Effector CD8-positive, alpha-beta T cell (primary cell): ENCODE measurements around the gene ZDHHC1.
A peak's percentile ranks its signal among the peaks of the same experiment; 100 is the strongest.

Source experiments
- DNase-seq: peaks from one replicate; lab custom pipeline; 2025; lab: John Stamatoyannopoulos, UW

The ZDHHC1 gene

GRCh38 chr16:67409631-67410030, 6.6 kb downstream of the ZDHHC1 start:
- no peak for DNase-seq

GRCh38 chr16:67407788-67408452, 8.4 kb downstream of the ZDHHC1 start:
- DNase-seq: no peak

DNA sequence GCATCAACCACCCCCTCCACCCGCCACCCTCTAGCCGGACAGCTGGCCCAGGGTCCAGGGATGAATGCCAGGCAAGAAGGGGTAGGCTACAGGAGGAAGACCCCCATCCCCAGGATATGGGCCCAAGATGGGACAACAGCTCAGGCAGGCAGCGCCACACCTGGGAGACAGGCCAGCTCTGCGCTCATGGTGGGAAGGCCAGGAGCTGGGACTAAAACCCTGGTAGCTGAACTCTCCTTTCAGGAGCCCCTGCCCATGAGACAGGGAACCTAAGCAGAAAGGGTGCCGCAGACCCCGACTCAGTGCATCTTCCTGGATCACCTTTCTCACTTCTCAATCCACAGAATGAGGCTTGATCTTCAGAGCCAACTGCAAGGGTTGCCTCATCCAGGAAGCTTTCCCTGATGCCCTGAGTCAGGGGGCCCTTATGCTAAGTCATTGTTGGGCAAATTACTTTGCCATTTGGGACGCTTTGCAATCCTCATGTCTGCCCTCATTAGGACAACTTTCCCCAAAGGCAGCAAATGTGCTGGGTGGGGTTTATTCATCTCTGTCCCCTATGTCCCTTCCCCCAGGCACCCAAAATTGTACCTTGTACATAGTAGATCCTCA, 9.0 kb downstream of the ZDHHC1 start:
- no peak for DNase-seq

GRCh38 chr16:67406111-67406971, 9.9 kb downstream of the ZDHHC1 start:
- no peak for DNase-seq

DNA sequence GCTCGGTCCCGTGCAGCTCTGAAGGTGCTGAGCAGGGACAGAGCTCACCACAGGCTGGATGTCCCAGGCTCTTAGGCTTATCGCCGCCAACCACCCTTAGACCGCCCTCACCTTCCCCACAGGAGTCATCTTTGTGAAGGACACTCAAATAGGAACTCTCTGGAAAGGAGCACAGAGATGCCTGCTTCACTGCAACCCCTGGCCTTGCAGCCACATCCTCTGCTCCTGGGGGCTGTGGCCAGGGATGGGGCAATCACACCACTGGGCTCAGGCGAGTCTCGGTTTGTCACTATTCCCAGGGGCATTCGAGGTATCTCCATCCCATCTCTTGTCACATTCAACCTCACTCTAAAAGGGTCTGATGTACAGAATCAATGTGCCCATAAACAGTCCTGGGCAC, 10.9 kb downstream of the ZDHHC1 start:
- DNase-seq: no peak

DNA sequence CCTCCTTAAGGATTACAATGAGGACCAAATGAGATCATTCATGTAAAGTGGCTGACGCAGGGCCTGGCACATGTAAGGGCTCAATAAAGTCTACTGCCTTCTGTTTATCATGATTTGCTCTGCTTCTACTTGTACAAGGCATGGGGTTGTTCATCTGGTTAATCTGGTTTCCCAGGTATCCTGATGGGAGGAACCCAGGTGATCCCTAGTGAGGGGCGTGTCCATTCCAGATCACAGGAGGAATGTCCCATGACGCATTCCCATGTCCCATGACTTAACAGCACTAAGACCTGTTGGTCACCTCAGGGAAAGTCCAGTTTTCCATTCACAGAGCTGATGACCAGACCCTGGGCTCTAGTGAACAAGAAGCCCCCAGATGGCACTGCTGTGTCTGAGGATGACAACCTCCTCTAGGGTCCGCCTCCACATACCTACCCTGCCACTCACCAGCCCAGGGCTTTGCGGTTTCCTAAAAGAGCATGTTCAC, 11.5 kb downstream of the ZDHHC1 start:
- no peak for DNase-seq

GRCh38 chr16:67403976-67404555, 12.2 kb downstream of the ZDHHC1 start:
- DNase-seq: no peak

GRCh38 chr16:67400901-67401300, 15.4 kb downstream of the ZDHHC1 start:
- no peak for DNase-seq

DNA sequence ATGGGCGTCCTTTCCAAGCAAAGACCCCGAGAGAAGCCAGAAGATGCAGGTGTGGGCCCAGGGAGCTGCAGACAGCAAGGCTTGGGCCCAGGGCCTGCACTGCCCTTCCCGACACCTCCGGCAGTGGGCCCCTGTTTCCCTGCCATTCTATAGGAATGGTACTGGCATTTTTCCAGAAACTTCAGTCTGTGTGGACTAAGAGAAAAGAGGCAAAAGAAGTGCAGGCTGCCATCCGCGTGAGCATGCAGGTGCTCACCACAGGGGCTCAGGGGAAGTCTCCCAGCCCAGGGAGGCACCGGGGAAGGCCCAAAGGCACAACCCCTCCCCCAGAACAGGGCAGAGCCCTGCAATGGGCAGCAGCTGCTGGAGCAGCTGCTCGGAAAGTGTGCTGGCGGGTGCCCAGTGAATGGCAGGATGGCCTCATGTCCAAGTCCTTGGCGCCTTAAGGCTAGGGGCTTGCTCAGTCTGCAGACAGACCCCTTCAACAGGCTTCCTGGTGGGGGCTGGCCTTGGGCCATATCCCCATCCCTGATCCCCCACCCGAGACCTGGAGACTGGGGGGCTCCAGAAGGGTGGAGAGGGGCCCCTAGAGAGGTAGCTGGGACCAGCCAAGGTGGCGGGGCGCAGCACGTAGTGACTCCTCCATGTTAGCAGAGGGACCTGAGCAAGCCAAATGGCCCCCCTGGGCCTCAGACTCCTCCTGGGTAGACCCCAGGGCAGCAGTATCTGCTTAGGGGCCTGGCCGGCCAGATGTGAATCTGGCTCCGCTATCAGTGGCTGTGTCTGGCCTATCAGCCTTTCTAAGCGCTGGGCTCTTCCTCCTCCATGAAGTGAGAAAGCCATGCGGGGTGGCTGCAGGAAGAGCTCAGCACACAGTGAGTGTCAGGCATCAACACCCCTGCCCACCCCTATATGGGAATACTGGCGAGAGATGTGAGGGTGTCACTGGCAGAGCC, 16.2 kb downstream of the ZDHHC1 start:
- no peak for DNase-seq

GRCh38 chr16:67399218-67399733, 17.0 kb downstream of the ZDHHC1 start:
- DNase-seq: peak; percentile 9

- no peak for DNase-seq
Measured at GRCh38 chr16:67398546-67399217, 17.6 kb downstream of the ZDHHC1 start.

DNA sequence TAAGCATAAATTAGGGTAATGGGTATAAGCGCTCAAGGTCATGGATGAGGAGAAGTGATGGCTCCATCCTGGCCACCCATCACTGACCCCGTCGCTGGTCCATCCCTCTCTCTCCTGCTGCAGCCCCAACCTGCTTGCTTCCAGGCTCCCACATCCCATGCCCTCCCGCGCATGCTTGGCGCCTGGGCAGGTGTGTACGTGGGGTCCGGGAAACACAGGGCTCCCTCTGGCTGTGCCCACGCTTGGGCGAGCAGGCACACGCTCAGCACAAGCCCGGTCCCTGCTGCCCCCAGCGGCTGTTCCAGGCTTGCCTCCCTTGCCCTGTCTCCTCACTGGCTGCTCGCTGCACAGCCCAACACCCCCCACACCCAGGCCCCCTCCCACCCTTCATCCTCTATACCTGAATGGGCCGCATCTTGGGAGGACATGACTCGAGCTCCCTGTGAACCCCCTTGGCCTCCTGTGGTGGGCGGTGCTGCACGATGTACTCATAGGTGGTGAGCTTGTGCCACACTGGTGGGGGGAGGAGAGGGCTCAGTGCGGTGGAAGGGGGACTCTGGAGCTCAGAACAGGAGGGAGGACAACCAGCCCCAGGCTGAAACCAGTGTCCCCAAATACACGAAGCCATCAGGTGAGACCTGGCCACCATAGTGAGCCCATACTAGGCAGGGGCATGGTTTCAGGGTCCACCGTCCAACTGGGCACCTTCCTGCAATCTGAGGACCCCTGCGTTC, 18.3 kb downstream of the ZDHHC1 start:
- DNase-seq: no peak

GRCh38 chr16:67397036-67397801, 19.1 kb downstream of the ZDHHC1 start:
- DNase-seq: no peak

- DNase-seq: no peak
Measured at GRCh38 chr16:67396159-67397035, 19.9 kb downstream of the ZDHHC1 start.

DNA sequence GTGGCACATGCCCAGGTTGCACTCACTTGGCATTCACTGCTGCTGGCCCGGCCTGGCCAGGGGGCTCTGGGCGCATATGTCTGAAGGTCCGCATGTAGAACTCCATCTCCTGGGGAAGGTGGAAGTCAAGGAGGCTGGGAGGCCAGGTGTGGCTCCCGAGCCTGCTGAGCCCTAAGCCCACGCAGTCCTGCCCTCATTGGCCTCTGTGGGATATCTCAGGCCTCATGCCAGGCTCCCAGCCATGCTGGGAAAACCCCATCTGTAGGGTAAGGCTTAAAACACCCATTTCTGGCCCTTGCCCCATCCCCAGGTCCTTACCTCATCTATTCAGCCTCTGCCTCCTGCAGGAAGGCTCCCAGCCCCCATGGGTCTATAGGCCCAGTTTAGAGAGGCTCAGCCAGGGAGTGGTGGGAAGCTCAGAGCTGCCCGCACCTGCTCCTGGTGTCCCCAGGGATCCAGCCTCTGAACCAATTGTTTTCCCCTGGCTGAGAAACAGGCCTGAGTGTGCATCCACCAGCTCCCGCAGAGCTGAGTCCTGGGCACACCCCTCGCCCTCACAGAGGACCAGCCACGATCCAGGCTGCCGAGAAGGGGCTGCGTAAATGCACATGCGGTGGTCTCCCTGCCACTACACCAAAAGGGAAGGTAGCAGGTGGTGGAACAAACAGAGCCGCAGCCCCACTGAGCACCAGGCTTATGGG, 20.7 kb downstream of the ZDHHC1 start:
- DNase-seq: no peak

DNA sequence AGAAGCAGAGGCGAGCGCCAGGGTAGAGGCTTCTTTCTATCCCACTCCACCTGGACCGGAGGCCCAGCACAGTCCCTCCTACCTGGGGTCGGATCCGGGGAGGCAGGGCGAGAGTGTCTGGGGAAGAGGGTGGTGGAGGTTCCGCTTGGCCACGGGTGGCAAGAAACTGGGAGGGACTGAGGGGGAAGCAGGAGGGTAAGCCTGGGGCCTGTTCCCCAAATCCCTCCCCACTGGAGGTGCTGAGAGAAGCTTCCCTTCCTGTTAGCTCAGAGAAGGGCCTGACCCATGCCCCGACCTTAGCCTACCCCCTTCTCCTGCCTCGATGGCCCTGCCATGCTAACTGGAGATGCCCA, 21.2 kb downstream of the ZDHHC1 start:
- DNase-seq: no peak
